OCI-LY7 (cell line): ENCODE measurements around the gene ZNF714.

ENCODE experiments used
- EZH2phosphoT487 ChIP-seq: fragments of 200-600 bp; sonication (generic); IDR thresholded peaks from 2 replicates; pipeline ENCODE4 v1.6.1; 2018; ENCODE audit warnings: low read depth, borderline replicate concordance, mild to moderate bottlenecking, mixed run types, antibody characterized with exemption, low read length, moderate library complexity, mixed read lengths
- TF ChIP-seq, protein P1 (sequence below): fragments of 200-600 bp; sonication (generic); conservative IDR thresholded peaks from 2 replicates; pipeline ENCODE4 v1.5.1; 2014; ENCODE audit warnings: mild to moderate bottlenecking, antibody characterized with exemption, low read length, moderate library complexity, mixed read lengths

DNA sequence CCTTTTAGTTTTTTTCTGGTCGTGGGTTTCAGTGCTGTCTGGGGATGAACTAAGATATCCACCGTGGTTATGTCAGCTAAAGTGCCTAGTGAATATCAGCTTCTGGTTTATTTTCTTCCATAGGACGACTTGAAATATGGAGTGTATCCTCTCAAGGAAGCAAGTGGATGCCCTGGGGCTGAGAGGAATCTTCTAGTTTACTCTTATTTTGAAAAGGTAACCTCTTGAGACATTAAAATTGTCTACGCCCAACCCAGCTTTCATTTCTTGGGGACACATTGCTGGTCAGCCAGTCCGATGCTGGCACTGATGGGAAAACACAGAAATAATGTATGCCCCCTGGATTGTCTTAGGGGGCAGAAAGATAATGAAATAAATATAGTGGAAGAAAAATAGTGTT lies 61.4 kb downstream of the ZNF714 start:
- TF ChIP-seq, protein P1, sequence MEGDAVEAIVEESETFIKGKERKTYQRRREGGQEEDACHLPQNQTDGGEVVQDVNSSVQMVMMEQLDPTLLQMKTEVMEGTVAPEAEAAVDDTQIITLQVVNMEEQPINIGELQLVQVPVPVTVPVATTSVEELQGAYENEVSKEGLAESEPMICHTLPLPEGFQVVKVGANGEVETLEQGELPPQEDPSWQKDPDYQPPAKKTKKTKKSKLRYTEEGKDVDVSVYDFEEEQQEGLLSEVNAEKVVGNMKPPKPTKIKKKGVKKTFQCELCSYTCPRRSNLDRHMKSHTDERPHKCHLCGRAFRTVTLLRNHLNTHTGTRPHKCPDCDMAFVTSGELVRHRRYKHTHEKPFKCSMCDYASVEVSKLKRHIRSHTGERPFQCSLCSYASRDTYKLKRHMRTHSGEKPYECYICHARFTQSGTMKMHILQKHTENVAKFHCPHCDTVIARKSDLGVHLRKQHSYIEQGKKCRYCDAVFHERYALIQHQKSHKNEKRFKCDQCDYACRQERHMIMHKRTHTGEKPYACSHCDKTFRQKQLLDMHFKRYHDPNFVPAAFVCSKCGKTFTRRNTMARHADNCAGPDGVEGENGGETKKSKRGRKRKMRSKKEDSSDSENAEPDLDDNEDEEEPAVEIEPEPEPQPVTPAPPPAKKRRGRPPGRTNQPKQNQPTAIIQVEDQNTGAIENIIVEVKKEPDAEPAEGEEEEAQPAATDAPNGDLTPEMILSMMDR, result no peak
- no peak for TF ChIP-seq EZH2phosphoT487
